PC-3 (cell line): ENCODE data around the gene RP9. TPM values are rescaled to one million over a fixed set of nuclear protein-coding genes. Genes with fewer than 3 reads are reported as not detected.

Source experiments
- ATAC-seq: fragments of 200-7000 bp; cut with Tn5 transposase; 2 replicates; pipeline ENCODE4 v1.9.1; 2020; ENCODE audit warnings: mild to moderate bottlenecking, moderate library complexity
- BruUV-seq: library from RNA; stranded (reverse); fragments of 400-500 nt; replicated peaks from 2 replicates; lab custom pipeline; 2021; lab: Mats Ljungman, UMichigan
- CTCF ChIA-PET: fragments of 300-600 bp; sonication (Branson Sonifier 250); formaldehyde crosslinking; loops from one replicate; lab custom pipeline; 2022; ENCODE audit warnings: antibody characterized with exemption; lab: Charles Lee
- POLR2A ChIA-PET: fragments of 300-600 bp; sonication (Branson Sonifier 250); formaldehyde crosslinking; loops from one replicate; lab custom pipeline; 2022; ENCODE audit warnings: antibody characterized with exemption; ENCODE audit not compliant: unreplicated experiment; lab: Charles Lee
- DNase-seq: peaks from one replicate; pipeline ENCODE4 v3.0.0-alpha.2; 2015
- H2AFZ ChIP-seq: fragments of 300-600 bp; sonication (generic); 2 replicates; pipeline ENCODE4 v1.6.0; 2016; ENCODE audit warnings: antibody characterized with exemption, low read length
- H3F3A ChIP-seq: fragments of 300-600 bp; sonication (generic); one replicate; pipeline ENCODE4 v1.6.0; 2017; ENCODE audit warnings: antibody characterized with exemption, low read length, control low read depth, mild to moderate bottlenecking; ENCODE audit not compliant: unreplicated experiment
- H3K27ac ChIP-seq: fragments of 300-600 bp; sonication (generic); 2 replicates; pipeline ENCODE4 v1.5.1; 2016; ENCODE audit warnings: mild to moderate bottlenecking, low read length
- H3K27me3 ChIP-seq: fragments of 300-600 bp; sonication (generic); 2 replicates; pipeline ENCODE4 v1.6.1; 2016; ENCODE audit warnings: low read length, mixed read lengths
- H3K36me3 ChIP-seq: fragments of 300-600 bp; sonication (generic); 2 replicates; pipeline ENCODE4 v1.6.1; 2016; ENCODE audit warnings: low read depth, mixed run types, low read length, mixed read lengths
- H3K4me1 ChIP-seq: fragments of 300-600 bp; sonication (generic); 2 replicates; pipeline ENCODE4 v1.5.1; 2016; ENCODE audit warnings: low read length; ENCODE audit not compliant: insufficient read depth
- H3K4me2 ChIP-seq: fragments of 300-600 bp; sonication (generic); 2 replicates; pipeline ENCODE4 v1.6.0; 2016; ENCODE audit warnings: low read length
- H3K4me3 ChIP-seq: fragments of 300-600 bp; sonication (generic); 2 replicates; pipeline ENCODE4 v1.5.1; 2016; ENCODE audit warnings: mild to moderate bottlenecking, low read length, mixed read lengths
- H3K79me2 ChIP-seq: fragments of 300-600 bp; sonication (generic); 2 replicates; pipeline ENCODE4 v1.6.1; 2017; ENCODE audit warnings: low read length, mixed read lengths
- H3K9ac ChIP-seq: fragments of 300-600 bp; sonication (generic); 2 replicates; pipeline ENCODE4 v1.6.0; 2016; ENCODE audit warnings: mild to moderate bottlenecking, low read length
- H3K9me2 ChIP-seq: fragments of 300-600 bp; sonication (generic); replicated peaks from 2 replicates; pipeline ENCODE4 v1.6.1; 2016; ENCODE audit warnings: mixed run types, low read length, mixed read lengths
- H3K9me3 ChIP-seq: fragments of 300-600 bp; sonication (generic); 2 replicates; pipeline ENCODE4 v1.6.1; 2016; ENCODE audit warnings: low read length, mixed read lengths
- H4K20me1 ChIP-seq: fragments of 300-600 bp; sonication (generic); 2 replicates; pipeline ENCODE4 v1.6.1; 2016; ENCODE audit warnings: low read length, mixed read lengths
- CTCF ChIP-seq: fragments of 300-600 bp; sonication (generic); conservative IDR thresholded peaks from 2 replicates; pipeline ENCODE4 v1.5.1; 2017; ENCODE audit warnings: antibody characterized with exemption, low read depth, mild to moderate bottlenecking, low read length
- EZH2 ChIP-seq: fragments of 300-600 bp; sonication (generic); IDR thresholded peaks from one replicate; pipeline ENCODE4 v1.6.1; 2017; ENCODE audit warnings: antibody characterized with exemption, mild to moderate bottlenecking, low read length; ENCODE audit not compliant: unreplicated experiment
- EZH2phosphoT487 ChIP-seq: fragments of 300-600 bp; sonication (generic); IDR thresholded peaks from 2 replicates; pipeline ENCODE4 v1.6.1; 2018; ENCODE audit warnings: mild to moderate bottlenecking, antibody characterized with exemption, low read length, borderline replicate concordance
- intact Hi-C: fragments of 100-400 bp; cut with micrococcal nuclease; formaldehyde crosslinking; loops from 2 replicates; pipeline ENCODE4 v1.9.0; 2023
- total RNA-seq: library from RNA; depleted of rRNA; stranded (reverse); fragments of >200 nt; gene quantifications from 2 replicates; pipeline ENCODE4 v1.2.3, GENCODE V29; 2014

The RP9 gene
- total RNA-seq, 1 experiment from 2014 or later, result 33.9 TPM

- Histone ChIP-seq H3K79me2 (peaks cover 91% of the 10 kb centered on the region), H2AFZ (no peak overlapping the region), H3K27me3 (no peaks in the 10 kb centered on the region), H3K9me2 (no peaks in the 10 kb centered on the region), H3K27ac (no peak overlapping the region), H3K9me3 (no peaks in the 10 kb centered on the region), H3K4me2 (no peak overlapping the region), H3K36me3 (no peaks in the 10 kb centered on the region), H3K4me3 (no peak overlapping the region), H3K9ac (no peak overlapping the region), H4K20me1 (peaks cover 17% of the 10 kb centered on the region), H3F3A (no peaks in the 10 kb centered on the region), H3K4me1 (peaks cover 14% of the 10 kb centered on the region)
- no TSS peak for BruUV-seq
- TF ChIP-seq EZH2phosphoT487, result no peak
- TF ChIP-seq CTCF, result no peak
- no peak for TF ChIP-seq EZH2
- intact Hi-C loops, result loop anchor here (10.0 kb wide), 1 partner anchor 554 kb away; the partner anchor contains the start of genes AVL9 and LSM5
- POLR2A ChIA-PET, result no interaction called here
- CTCF ChIA-PET, result no interaction called here
- no peak for DNase-seq
- no peak for ATAC-seq
Observed at GRCh38 chr7:33048704-33049103, 60.5 kb downstream of the RP9 start.

GRCh38 chr7:33048257-33048656 lies 60.9 kb downstream of the RP9 start:
- no peaks in the 10 kb centered on the region for H3K27me3 ChIP-seq
- ATAC-seq (no peak), DNase-seq (no peak)
- H3K9me3 ChIP-seq, result no peaks in the 10 kb centered on the region
- CTCF ChIA-PET, result no interaction called here
- no peak overlapping the region for H3K27ac ChIP-seq
- H2AFZ ChIP-seq, result no peak overlapping the region
- intact Hi-C loops, result loop anchor here (10.0 kb wide), 1 partner anchor 553 kb away; the partner anchor contains the start of genes AVL9 and LSM5
- no peak overlapping the region for H3K4me3 ChIP-seq
- no peaks in the 10 kb centered on the region for H3K9me2 ChIP-seq
- no peak overlapping the region for H3K9ac ChIP-seq
- H3K4me1 ChIP-seq, result peaks cover 19% of the 10 kb centered on the region
- H3K4me2 ChIP-seq, result no peak overlapping the region
- no peaks in the 10 kb centered on the region for H3K36me3 ChIP-seq
- POLR2A ChIA-PET, result no interaction called here
- BruUV-seq, result no TSS peak
- peaks cover 91% of the 10 kb centered on the region for H3K79me2 ChIP-seq
- TF ChIP-seq CTCF (no peak), EZH2phosphoT487 (no peak), EZH2 (no peak)
- H3F3A ChIP-seq, result no peaks in the 10 kb centered on the region
- peaks cover 17% of the 10 kb centered on the region for H4K20me1 ChIP-seq

- Histone ChIP-seq H3K27me3 (no peaks in the 10 kb centered on the region), H4K20me1 (peaks cover 6% of the 10 kb centered on the region; the same call in 1 of the 2 replicates), H3K9ac (no peak overlapping the region), H3F3A (no peaks in the 10 kb centered on the region), H3K9me2 (no peaks in the 10 kb centered on the region), H3K79me2 (peaks cover 93% of the 10 kb centered on the region), H3K27ac (peak overlapping the region; percentile 46; the same call in 1 of the 2 replicates), H2AFZ (no peak overlapping the region), H3K9me3 (no peaks in the 10 kb centered on the region), H3K4me3 (peak overlapping the region; percentile 17; the same call in 1 of the 2 replicates), H3K36me3 (no peaks in the 10 kb centered on the region), H3K4me1 (peaks cover 40% of the 10 kb centered on the region), H3K4me2 (peak overlapping the region; percentile 73)
- ChIA-PET CTCF (no interaction called here), POLR2A (no interaction called here)
- intact Hi-C loops, result loop anchor here (5.0 to 10.0 kb wide), 2 partner anchors 153 to 550 kb away; partner anchors contain the start of genes AVL9, KBTBD2 and LSM5
- DNase-seq (no peak), ATAC-seq (no peak)
- BruUV-seq, result no TSS peak
- no peak for TF ChIP-seq EZH2phosphoT487
- no peak for TF ChIP-seq CTCF
- TF ChIP-seq EZH2, result no peak
Observed at GRCh38 chr7:33044986-33045385, 64.2 kb downstream of the RP9 start.
